SK-N-SH treated with all-trans-retinoic acid at 6 μM for 48 hours (cell line): ENCODE results near the gene MAP3K2.

Experiments
- ATAC-seq: fragments of 200-7000 bp; cut with Tn5 transposase; 3 replicates; pipeline ENCODE4 v1.9.1; 2020; ENCODE audit warnings: mild to moderate bottlenecking, moderate library complexity
- ARNTL ChIP-seq: fragments of 450-650 bp; formaldehyde crosslinking; IDR thresholded peaks from 2 replicates; pipeline ENCODE4 v1.5.0; 2020; ENCODE audit warnings: low read depth, mild to moderate bottlenecking, moderate library complexity, borderline replicate concordance
- BACH2 ChIP-seq: fragments of 250-450 bp; sonication (Bioruptor Pico); IDR thresholded peaks from 2 replicates; pipeline ENCODE4 v1.9.0; 2021; ENCODE audit warnings: mild to moderate bottlenecking, borderline replicate concordance
- CSDC2 ChIP-seq: fragments of 250-450 bp; sonication (Bioruptor Pico); IDR thresholded peaks from 2 replicates; pipeline ENCODE4 v1.5.0; 2020; ENCODE audit warnings: mild to moderate bottlenecking, moderate library complexity
- GLIS3 ChIP-seq: fragments of 250-450 bp; sonication (Bioruptor Pico); IDR thresholded peaks from 2 replicates; pipeline ENCODE4 v1.5.0; 2020; ENCODE audit warnings: mild to moderate bottlenecking, moderate library complexity
- ISL1 ChIP-seq: fragments of 250-450 bp; sonication (Bioruptor Pico); IDR thresholded peaks from 2 replicates; pipeline ENCODE4 v2.1.2; 2022; ENCODE audit warnings: mild to moderate bottlenecking, moderate library complexity
- OSR1 ChIP-seq: fragments of 250-450 bp; sonication (Bioruptor Pico); IDR thresholded peaks from 2 replicates; pipeline ENCODE4 v1.8.0; 2022; ENCODE audit warnings: moderate library complexity, mild to moderate bottlenecking, inconsistent platforms
- PPARA ChIP-seq: fragments of 250-450 bp; sonication (Bioruptor Pico); IDR thresholded peaks from 2 replicates; pipeline ENCODE4 v1.5.0; 2020; ENCODE audit warnings: mild to moderate bottlenecking, borderline replicate concordance
- RARB ChIP-seq: fragments of 250-450 bp; sonication (Bioruptor Pico); IDR thresholded peaks from 2 replicates; pipeline ENCODE4 v1.8.0; 2021; ENCODE audit warnings: mild to moderate bottlenecking, moderate library complexity
- SNAI2 ChIP-seq: fragments of 250-450 bp; sonication (Bioruptor Pico); IDR thresholded peaks from 2 replicates; pipeline ENCODE4 v1.5.0; 2020; ENCODE audit warnings: mild to moderate bottlenecking, moderate library complexity
- TCF4 ChIP-seq: fragments of 250-450 bp; sonication (Bioruptor Pico); IDR thresholded peaks from 2 replicates; pipeline ENCODE4 v1.8.0; 2021; ENCODE audit warnings: mild to moderate bottlenecking, moderate library complexity, borderline replicate concordance
- TOX ChIP-seq: fragments of 250-450 bp; sonication (Bioruptor Pico); IDR thresholded peaks from 2 replicates; pipeline ENCODE4 v1.8.0; 2021; ENCODE audit warnings: mild to moderate bottlenecking, moderate library complexity, borderline replicate concordance
- ZC3H10 ChIP-seq: fragments of 250-450 bp; sonication (Bioruptor Pico); IDR thresholded peaks from 2 replicates; pipeline ENCODE4 v1.5.1; 2021; ENCODE audit warnings: mild to moderate bottlenecking, moderate library complexity
- ZFP30 ChIP-seq: fragments of 450-650 bp; formaldehyde crosslinking; IDR thresholded peaks from 2 replicates; pipeline ENCODE4 v1.5.0; 2022; ENCODE audit warnings: mild to moderate bottlenecking, moderate library complexity
- ZNF565 ChIP-seq: fragments of 450-650 bp; formaldehyde crosslinking; conservative IDR thresholded peaks from 2 replicates; pipeline ENCODE4 v1.5.0; 2020; ENCODE audit warnings: low read depth, mild to moderate bottlenecking, moderate library complexity
- ZNF70 ChIP-seq: fragments of 450-650 bp; formaldehyde crosslinking; IDR thresholded peaks from 2 replicates; pipeline ENCODE4 v1.5.0; 2020; ENCODE audit warnings: mild to moderate bottlenecking, moderate library complexity
- ZNF8 ChIP-seq: fragments of 450-650 bp; formaldehyde crosslinking; IDR thresholded peaks from 2 replicates; pipeline ENCODE4 v1.5.0; 2020; ENCODE audit warnings: mild to moderate bottlenecking, moderate library complexity
- TF ChIP-seq, protein P1 (sequence below): fragments of 250-450 bp; sonication (Bioruptor Pico); IDR thresholded peaks from 2 replicates; pipeline ENCODE4 v1.5.1; 2021; ENCODE audit warnings: mild to moderate bottlenecking, moderate library complexity
- TF ChIP-seq, protein P2 (sequence below): fragments of 250-450 bp; sonication (Bioruptor Pico); IDR thresholded peaks from 2 replicates; pipeline ENCODE4 v1.8.0; 2020; ENCODE audit warnings: mild to moderate bottlenecking, moderate library complexity, borderline replicate concordance
- TF ChIP-seq, protein P3 (sequence below): fragments of 250-450 bp; sonication (Bioruptor Pico); IDR thresholded peaks from 2 replicates; pipeline ENCODE4 v1.5.1; 2020; ENCODE audit warnings: low read depth, mild to moderate bottlenecking, moderate library complexity
- TF ChIP-seq, protein P4 (sequence below): fragments of 250-450 bp; sonication (Bioruptor Pico); IDR thresholded peaks from 2 replicates; pipeline ENCODE4 v1.5.0; 2020; ENCODE audit warnings: mild to moderate bottlenecking, moderate library complexity
- TF ChIP-seq, protein P5 (sequence below): fragments of 250-450 bp; sonication (Bioruptor Pico); IDR thresholded peaks from 2 replicates; pipeline ENCODE4 v1.8.0; 2021; ENCODE audit warnings: low read depth, mild to moderate bottlenecking, moderate library complexity, borderline replicate concordance

MAP3K2 gene

DNA sequence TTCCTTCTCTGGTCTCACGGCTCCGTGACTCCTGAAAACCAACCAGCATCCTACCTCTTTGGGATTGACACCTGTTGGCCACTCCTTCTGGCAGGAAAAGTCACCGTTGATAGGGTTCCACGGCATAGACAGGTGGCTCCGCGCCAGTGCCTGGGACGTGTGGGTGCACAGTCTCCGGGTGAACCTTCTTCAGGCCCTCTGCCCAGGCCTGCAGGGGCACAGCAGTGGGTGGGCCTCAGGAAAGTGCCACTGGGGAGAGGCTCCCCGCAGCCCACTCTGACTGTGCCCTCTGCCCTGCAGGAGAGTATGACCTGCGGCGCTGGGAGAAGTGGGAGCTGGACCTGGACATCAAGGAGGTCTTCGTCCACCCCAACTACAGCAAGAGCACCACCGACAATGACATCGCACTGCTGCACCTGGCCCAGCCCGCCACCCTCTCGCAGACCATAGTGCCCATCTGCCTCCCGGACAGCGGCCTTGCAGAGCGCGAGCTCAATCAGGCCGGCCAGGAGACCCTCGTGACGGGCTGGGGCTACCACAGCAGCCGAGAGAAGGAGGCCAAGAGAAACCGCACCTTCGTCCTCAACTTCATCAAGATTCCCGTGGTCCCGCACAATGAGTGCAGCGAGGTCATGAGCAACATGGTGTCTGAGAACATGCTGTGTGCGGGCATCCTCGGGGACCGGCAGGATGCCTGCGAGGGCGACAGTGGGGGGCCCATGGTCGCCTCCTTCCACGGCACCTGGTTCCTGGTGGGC lies 40.5 kb upstream of the MAP3K2 start (continued):
- TF ChIP-seq, protein P1, sequence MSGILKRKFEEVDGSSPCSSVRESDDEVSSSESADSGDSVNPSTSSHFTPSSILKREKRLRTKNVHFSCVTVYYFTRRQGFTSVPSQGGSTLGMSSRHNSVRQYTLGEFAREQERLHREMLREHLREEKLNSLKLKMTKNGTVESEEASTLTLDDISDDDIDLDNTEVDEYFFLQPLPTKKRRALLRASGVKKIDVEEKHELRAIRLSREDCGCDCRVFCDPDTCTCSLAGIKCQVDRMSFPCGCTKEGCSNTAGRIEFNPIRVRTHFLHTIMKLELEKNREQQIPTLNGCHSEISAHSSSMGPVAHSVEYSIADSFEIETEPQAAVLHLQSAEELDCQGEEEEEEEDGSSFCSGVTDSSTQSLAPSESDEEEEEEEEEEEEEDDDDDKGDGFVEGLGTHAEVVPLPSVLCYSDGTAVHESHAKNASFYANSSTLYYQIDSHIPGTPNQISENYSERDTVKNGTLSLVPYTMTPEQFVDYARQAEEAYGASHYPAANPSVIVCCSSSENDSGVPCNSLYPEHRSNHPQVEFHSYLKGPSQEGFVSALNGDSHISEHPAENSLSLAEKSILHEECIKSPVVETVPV = no peak
- TF ChIP-seq, protein P2, sequence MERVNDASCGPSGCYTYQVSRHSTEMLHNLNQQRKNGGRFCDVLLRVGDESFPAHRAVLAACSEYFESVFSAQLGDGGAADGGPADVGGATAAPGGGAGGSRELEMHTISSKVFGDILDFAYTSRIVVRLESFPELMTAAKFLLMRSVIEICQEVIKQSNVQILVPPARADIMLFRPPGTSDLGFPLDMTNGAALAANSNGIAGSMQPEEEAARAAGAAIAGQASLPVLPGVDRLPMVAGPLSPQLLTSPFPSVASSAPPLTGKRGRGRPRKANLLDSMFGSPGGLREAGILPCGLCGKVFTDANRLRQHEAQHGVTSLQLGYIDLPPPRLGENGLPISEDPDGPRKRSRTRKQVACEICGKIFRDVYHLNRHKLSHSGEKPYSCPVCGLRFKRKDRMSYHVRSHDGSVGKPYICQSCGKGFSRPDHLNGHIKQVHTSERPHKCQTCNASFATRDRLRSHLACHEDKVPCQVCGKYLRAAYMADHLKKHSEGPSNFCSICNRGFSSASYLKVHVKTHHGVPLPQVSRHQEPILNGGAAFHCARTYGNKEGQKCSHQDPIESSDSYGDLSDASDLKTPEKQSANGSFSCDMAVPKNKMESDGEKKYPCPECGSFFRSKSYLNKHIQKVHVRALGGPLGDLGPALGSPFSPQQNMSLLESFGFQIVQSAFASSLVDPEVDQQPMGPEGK (CRISPR knock-in tag) = no peak
- no peak for TF ChIP-seq TCF4 (CRISPR knock-in tag)
- no peak for TF ChIP-seq GLIS3
- TF ChIP-seq ZNF8 = no peak
- no peak for TF ChIP-seq PPARA (CRISPR knock-in tag)
- no peak for TF ChIP-seq ZFP30 (CRISPR knock-in tag)
- no peak for TF ChIP-seq BACH2 (CRISPR knock-in tag)
- TF ChIP-seq ISL1 (CRISPR knock-in tag) = no peak
- no peak for TF ChIP-seq SNAI2 (CRISPR knock-in tag)
- TF ChIP-seq, protein P3, sequence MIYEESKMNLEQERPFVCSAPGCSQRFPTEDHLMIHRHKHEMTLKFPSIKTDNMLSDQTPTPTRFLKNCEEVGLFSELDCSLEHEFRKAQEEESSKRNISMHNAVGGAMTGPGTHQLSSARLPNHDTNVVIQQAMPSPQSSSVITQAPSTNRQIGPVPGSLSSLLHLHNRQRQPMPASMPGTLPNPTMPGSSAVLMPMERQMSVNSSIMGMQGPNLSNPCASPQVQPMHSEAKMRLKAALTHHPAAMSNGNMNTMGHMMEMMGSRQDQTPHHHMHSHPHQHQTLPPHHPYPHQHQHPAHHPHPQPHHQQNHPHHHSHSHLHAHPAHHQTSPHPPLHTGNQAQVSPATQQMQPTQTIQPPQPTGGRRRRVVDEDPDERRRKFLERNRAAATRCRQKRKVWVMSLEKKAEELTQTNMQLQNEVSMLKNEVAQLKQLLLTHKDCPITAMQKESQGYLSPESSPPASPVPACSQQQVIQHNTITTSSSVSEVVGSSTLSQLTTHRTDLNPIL (CRISPR knock-in tag) = no peak
- TF ChIP-seq, all 23 proteins: peak for 0

- no peak for ATAC-seq
- no peak for TF ChIP-seq ZNF8
- no peak for TF ChIP-seq CSDC2
- TF ChIP-seq SNAI2 (CRISPR knock-in tag) = no peak
- no peak for TF ChIP-seq BACH2 (CRISPR knock-in tag)
- no peak for TF ChIP-seq TCF4 (CRISPR knock-in tag)
- TF ChIP-seq ZFP30 (CRISPR knock-in tag) = no peak
- TF ChIP-seq, protein P2 (CRISPR knock-in tag) = no peak
- no peak for TF ChIP-seq PPARA (CRISPR knock-in tag)
- TF ChIP-seq RARB (CRISPR knock-in tag) = no peak
- TF ChIP-seq GLIS3 = no peak
- no peak for TF ChIP-seq ZC3H10 (CRISPR knock-in tag)
- TF ChIP-seq ARNTL = no peak
- TF ChIP-seq, protein P4, sequence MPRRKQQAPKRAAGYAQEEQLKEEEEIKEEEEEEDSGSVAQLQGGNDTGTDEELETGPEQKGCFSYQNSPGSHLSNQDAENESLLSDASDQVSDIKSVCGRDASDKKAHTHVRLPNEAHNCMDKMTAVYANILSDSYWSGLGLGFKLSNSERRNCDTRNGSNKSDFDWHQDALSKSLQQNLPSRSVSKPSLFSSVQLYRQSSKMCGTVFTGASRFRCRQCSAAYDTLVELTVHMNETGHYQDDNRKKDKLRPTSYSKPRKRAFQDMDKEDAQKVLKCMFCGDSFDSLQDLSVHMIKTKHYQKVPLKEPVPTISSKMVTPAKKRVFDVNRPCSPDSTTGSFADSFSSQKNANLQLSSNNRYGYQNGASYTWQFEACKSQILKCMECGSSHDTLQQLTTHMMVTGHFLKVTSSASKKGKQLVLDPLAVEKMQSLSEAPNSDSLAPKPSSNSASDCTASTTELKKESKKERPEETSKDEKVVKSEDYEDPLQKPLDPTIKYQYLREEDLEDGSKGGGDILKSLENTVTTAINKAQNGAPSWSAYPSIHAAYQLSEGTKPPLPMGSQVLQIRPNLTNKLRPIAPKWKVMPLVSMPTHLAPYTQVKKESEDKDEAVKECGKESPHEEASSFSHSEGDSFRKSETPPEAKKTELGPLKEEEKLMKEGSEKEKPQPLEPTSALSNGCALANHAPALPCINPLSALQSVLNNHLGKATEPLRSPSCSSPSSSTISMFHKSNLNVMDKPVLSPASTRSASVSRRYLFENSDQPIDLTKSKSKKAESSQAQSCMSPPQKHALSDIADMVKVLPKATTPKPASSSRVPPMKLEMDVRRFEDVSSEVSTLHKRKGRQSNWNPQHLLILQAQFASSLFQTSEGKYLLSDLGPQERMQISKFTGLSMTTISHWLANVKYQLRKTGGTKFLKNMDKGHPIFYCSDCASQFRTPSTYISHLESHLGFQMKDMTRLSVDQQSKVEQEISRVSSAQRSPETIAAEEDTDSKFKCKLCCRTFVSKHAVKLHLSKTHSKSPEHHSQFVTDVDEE (CRISPR knock-in tag) = no peak
- no peak for TF ChIP-seq ZNF565
- TF ChIP-seq, protein P5, sequence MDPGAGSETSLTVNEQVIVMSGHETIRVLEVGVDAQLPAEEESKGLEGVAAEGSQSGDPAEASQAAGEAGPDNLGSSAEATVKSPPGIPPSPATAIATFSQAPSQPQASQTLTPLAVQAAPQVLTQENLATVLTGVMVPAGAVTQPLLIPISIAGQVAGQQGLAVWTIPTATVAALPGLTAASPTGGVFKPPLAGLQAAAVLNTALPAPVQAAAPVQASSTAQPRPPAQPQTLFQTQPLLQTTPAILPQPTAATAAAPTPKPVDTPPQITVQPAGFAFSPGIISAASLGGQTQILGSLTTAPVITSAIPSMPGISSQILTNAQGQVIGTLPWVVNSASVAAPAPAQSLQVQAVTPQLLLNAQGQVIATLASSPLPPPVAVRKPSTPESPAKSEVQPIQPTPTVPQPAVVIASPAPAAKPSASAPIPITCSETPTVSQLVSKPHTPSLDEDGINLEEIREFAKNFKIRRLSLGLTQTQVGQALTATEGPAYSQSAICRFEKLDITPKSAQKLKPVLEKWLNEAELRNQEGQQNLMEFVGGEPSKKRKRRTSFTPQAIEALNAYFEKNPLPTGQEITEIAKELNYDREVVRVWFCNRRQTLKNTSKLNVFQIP (CRISPR knock-in tag) = no peak
- no peak for TF ChIP-seq ZNF70 (CRISPR knock-in tag)
- TF ChIP-seq, protein P1 = no peak
- no peak for TF ChIP-seq TOX (CRISPR knock-in tag)
- TF ChIP-seq, protein P3 (CRISPR knock-in tag) = no peak
- TF ChIP-seq OSR1 (CRISPR knock-in tag) = no peak
- TF ChIP-seq, all 23 proteins: peak for 0
These were observed 39.7 kb upstream of the MAP3K2 start for GRCh38 chr2:127427376-127428056.
